Activated T-helper 9 cell treated with anti-CD3 and anti-CD28 coated beads, Interleukin-2, amount 50 U/mL, for 16 hours (primary cell): Measurements from ENCODE around the gene CEMIP2.

ENCODE experiments used
- DNase-seq: peaks from one replicate; pipeline ENCODE4 v3.0.0-alpha.2; 2020; ENCODE audit warnings: low read depth

CEMIP2 gene

DNA sequence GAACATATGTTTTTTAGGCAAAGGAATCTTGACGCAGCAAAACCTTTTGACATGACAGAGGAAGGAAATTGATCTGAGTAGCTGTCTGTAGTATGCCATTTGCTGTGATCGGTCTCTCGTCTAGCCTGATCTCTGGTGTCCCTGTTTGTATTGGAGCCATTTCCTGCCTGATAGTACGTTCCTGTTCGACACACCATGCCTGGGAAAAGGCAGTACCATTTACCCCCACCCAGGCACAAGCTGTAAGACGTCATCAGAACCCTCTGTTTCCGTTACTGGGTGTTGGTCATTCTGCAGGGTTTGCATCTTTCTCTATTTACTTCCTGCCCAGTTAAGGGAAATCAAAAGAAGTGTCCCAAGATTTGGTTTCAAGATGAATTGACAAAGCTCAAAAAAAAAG is 129.7 kb downstream of the CEMIP2 start:
- no peak for DNase-seq

DNA sequence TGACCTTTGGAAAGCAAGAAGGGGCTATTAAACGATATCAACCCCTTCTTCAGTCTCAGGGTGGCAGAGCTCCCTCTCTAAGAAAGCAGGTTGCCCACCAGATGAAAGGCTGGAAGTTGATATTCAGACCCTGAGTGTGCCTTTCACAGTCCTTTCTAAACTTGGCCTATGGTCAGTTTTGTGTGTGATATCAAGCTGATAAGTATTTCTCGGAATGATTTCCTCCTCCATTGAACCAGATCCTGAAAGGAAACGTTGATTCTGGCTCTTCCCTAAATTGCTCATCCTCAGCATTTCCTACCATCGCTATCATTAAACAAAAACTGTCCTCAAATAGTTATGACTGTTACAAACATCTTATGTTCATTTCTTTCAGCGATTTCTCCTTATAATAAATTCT is 130.4 kb downstream of the CEMIP2 start:
- no peak for DNase-seq

DNA sequence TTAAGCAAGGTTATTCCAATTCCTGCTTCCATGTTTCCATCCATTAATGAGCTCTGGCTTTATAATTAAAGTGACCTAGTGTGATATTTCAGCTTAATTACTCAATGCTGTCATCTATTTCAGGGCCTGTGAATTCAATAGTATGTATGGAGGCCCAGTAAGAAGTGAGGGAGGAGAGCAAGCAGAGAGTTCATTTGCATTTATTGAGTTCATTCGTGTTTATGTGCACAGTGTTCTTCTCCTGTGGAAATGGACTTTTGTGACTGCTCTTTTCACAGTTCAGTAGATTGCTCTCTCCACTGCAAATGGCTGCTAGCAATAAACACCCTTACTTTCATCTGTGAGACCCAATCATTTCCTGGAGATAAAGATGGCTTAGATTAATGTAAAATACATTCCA is 130.9 kb downstream of the CEMIP2 start:
- DNase-seq: no peak

DNA sequence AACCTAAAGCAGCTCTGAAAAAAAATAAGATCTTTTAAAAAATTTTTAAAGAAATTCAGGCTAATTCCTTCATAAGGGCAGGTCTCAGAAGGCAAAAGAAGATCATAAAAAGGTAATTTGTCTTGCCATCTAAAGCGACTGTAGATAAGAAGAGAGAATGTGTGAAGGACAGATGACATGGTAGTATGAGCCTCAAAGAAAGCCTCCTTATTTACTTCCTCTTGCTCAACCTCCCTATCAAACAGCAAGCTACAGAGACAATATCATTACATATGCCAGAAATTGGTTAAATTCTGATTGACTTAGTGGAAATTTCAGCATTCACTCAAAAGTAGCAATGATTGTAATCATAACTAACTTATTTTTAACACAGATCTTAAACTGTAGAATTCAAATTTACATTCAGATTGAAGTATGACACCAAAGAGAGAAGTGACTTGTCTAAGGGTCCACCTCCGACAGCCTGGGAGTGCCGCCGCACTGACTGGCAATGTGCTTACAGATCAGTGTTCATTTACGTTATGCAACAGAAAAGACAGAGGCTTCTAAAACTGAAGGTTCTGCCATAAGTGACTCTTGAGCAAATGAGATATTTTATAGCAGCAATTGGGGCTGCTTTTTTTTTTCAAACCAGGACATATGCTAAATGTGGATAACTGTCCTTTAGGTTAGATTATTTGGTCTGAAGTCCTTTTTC is 132.0 kb downstream of the CEMIP2 start:
- DNase-seq: no peak

DNA sequence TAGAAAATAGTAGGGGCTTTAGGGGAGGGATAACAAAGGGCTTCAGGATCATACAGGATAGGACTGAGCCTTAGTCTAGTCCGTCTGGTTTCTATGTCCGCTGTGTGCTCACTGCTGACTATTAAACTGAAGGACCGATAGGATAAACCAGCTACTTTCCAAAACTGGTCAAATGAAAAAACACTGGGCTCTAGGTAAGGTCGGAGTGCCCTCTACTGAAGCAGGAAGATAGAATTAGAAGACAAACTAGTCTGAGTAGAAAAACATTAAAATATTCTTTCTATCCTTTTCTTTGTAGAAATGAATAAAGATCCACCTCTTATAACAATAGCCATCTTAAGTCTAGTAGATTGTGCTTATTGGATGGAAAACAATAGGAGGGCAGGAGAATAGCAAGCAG is 133.6 kb downstream of the CEMIP2 start:
- no peak for DNase-seq
